ENCODE data around the gene ZNF835.

ZNF835 gene

DNA sequence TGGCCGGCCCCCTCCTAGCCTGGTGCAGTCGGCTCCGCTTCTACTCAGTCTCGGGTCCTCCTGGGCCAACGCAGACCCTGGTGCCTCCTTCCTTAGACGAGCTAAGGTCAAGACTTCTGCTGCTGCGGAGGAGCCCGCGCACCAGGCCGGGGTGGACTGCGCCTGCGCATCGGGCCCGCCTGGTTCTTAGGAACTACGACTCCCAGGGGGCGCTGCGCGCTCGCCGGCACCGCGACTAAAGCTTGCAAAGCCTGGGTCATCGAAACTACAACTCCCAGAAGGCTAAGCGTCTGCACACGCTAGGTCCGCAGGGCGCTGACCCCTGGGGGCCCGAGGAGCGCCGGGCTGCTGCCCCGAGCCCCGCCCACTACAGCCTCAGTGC is at the start of gene ZNF835:
TSS of gene ZNF835 (minus strand) at position 145 of the 382 bp plus-strand sequence. CDS start 6,559 bp downstream, outside the sequence.
- H3K4me3 ChIP-seq (ENCODE audit: low read depth, low read length) = peak within 1 kb of the TSS; percentile 17
- DNase-seq (ENCODE audit: low read depth, low spot score) = peak; percentile 17
- peak; percentile 2 for TF ChIP-seq CTCF (IDR thresholded peaks at IDR 0.05; ENCODE audit: low read depth, low read length)
- in situ Hi-C loops (cut with HindIII; ENCODE audit: low sequenced_read_pairs) = no loop called here

- no peak for DNase-seq (ENCODE audit: low read depth, low spot score)
- no peak for TF ChIP-seq CTCF (IDR thresholded peaks at IDR 0.05; ENCODE audit: low read depth, low read length)
- H3K4me3 ChIP-seq (ENCODE audit: low read depth, low read length) = no peak overlapping the region
- in situ Hi-C loops (cut with HindIII; ENCODE audit: low sequenced_read_pairs) = no loop called here
Observed at GRCh38 chr19:56720281-56720680, 48.7 kb upstream of the ZNF835 start.

- no peak overlapping the region for H3K4me3 ChIP-seq (ENCODE audit: low read depth, low read length)
- no peak for TF ChIP-seq CTCF (IDR thresholded peaks at IDR 0.05; ENCODE audit: low read depth, low read length)
- in situ Hi-C loops (cut with HindIII; ENCODE audit: low sequenced_read_pairs) = no loop called here
- DNase-seq (ENCODE audit: low read depth, low spot score) = no peak
Observed at GRCh38 chr19:56718231-56718630, 46.7 kb upstream of the ZNF835 start.

- TF ChIP-seq CTCF (IDR thresholded peaks at IDR 0.05; ENCODE audit: low read depth, low read length) = no peak
- in situ Hi-C loops (cut with HindIII; ENCODE audit: low sequenced_read_pairs) = no loop called here
- no peak for DNase-seq (ENCODE audit: low read depth, low spot score)
- H3K4me3 ChIP-seq (ENCODE audit: low read depth, low read length) = no peak overlapping the region
Observed at GRCh38 chr19:56712611-56713276, 41.2 kb upstream of the ZNF835 start.

DNA sequence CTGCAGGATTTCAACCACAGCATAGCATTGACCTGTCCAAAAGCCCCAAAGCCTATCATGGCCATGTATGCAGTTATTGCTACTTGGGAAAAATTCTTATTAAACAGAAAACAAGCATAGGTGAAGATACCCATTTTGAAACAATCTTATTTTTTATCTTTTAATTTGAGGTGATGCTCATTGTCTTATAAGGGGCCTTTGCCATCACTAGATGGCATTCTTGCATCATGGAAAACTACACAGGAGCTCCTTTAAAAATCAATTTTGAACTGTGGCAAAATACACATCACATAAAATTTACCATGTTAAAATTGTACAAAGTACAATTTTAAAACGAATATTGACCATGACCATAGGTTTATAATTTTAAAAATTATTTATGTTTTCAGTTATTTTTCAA is 38.9 kb upstream of the ZNF835 start:
- in situ Hi-C loops (cut with HindIII; ENCODE audit: low sequenced_read_pairs) = no loop called here
- no peak overlapping the region for H3K4me3 ChIP-seq (ENCODE audit: low read depth, low read length)
- TF ChIP-seq CTCF (IDR thresholded peaks at IDR 0.05; ENCODE audit: low read depth, low read length) = no peak
- no peak for DNase-seq (ENCODE audit: low read depth, low spot score)

DNA sequence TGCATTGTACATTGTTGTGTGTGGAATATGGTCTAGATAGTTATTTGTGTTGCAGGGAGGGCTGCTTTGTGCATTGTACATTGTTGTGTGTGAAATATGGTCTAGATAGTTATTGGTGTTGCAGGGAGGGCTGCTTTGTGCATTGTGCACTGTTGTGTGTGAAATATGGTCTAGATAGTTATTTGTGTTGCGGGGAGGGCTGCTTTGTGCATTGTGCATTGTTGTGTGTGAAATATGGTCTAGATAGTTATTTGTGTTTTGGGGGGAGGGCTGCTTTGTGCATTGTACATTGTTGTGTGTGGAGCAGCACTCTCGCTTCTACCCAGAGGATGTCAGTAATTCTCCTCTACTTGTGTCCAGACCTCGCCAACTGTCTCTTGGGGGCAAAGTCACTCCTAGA is 36.3 kb upstream of the ZNF835 start:
- no peak overlapping the region for H3K4me3 ChIP-seq (ENCODE audit: low read depth, low read length)
- in situ Hi-C loops (cut with HindIII; ENCODE audit: low sequenced_read_pairs) = no loop called here
- TF ChIP-seq CTCF (IDR thresholded peaks at IDR 0.05; ENCODE audit: low read depth, low read length) = no peak
- no peak for DNase-seq (ENCODE audit: low read depth, low spot score)

Measured in astrocyte of the spinal cord (primary cell).